Measurements from ENCODE around the gene SH3RF3.

Gene SH3RF3

GRCh38 chr2:109226622-109227021 lies 97.6 kb downstream of the SH3RF3 start:
- no peak overlapping the region for H3K4me3 ChIP-seq (ENCODE audit: low read length)
- no peak for DNase-seq (ENCODE audit: low read depth, low spot score)
- H3K27ac ChIP-seq (ENCODE audit: low read length), result no peak overlapping the region
- no peaks in the 10 kb centered on the region for H3K27me3 ChIP-seq (ENCODE audit: control insufficient read depth, insufficient read depth, low read length)
- WGBS (ENCODE audit: insufficient coverage, insufficient read length), result no CpG with 5 or more reads among the region's 6 CpGs
- H3K9me3 ChIP-seq (ENCODE audit: control insufficient read depth, insufficient read depth, low read length), result no peaks in the 10 kb centered on the region
- no peaks in the 10 kb centered on the region for H3K36me3 ChIP-seq (ENCODE audit: control insufficient read depth, insufficient read depth, low read length)
- peaks cover 2% of the 10 kb centered on the region for H3K4me1 ChIP-seq (ENCODE audit: control insufficient read depth, insufficient read depth, low read length)

DNA sequence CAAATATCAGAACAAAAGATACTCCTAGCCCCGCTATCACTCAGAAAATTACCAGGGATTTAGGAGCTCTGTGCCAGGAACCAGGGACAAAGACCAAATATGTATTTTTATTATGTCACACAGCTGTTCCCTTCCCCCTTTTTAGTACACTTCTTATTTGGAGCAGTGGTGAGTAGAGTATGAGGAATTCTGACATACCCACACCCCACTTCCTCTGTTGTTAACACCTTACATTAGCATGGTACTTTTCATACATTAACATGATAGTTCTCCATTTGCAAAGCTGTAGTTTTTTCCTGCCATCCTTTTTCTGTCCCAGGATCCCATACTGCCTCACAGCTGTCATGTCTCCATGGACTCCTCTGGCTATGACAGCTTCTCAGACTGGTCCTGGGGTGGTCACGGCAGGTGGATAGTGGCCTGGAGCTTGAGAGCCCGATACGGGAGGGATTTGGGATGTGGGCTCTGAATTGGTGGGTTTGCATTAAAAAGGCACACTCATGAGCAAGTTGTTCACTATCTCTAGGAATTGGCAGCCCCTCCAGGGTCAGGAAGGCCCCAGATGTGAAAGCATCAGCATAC lies 100.2 kb downstream of the SH3RF3 start:
- peaks cover 2% of the 10 kb centered on the region; the same call in 1 of the 2 replicates for H3K4me1 ChIP-seq (ENCODE audit: control insufficient read depth, insufficient read depth, low read length)
- no peak overlapping the region for H3K4me3 ChIP-seq (ENCODE audit: low read length)
- H3K27me3 ChIP-seq (ENCODE audit: control insufficient read depth, insufficient read depth, low read length), result no peaks in the 10 kb centered on the region
- no peak for DNase-seq (ENCODE audit: low read depth, low spot score)
- H3K9me3 ChIP-seq (ENCODE audit: control insufficient read depth, insufficient read depth, low read length), result no peaks in the 10 kb centered on the region
- H3K27ac ChIP-seq (ENCODE audit: low read length), result no peak overlapping the region
- H3K36me3 ChIP-seq (ENCODE audit: control insufficient read depth, insufficient read depth, low read length), result no peaks in the 10 kb centered on the region
- no CpG with 5 or more reads among the region's 4 CpGs for WGBS (ENCODE audit: insufficient coverage, insufficient read length)

DNA sequence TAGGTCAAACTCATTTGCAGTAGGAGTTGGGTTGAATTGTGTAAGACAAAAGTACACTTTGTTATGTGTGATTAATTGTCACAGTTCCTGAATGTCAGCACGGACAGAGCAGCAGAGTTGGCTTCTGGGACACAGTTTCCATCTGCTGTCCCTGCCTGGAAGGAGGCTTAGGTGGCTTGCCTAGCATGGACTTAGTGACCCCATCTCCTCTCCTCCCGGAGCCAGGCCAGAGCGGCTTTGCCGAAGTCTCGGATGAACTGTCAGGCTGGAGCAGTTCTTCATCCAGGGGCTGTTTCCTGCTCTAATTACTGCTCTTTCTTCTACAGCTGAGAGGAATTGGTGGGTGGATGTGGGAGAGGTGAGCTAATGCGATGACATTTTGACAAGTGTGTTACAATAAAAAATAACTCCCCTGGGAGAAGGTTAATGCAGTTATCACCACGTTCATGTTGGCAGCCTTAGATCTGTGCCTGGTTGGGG lies 102.0 kb downstream of the SH3RF3 start:
- Histone ChIP-seq H3K4me3 (ENCODE audit: low read length) (no peak overlapping the region), H3K27me3 (ENCODE audit: control insufficient read depth, insufficient read depth, low read length) (no peaks in the 10 kb centered on the region), H3K27ac (ENCODE audit: low read length) (no peak overlapping the region), H3K9me3 (ENCODE audit: control insufficient read depth, insufficient read depth, low read length) (no peaks in the 10 kb centered on the region), H3K4me1 (ENCODE audit: control insufficient read depth, insufficient read depth, low read length) (peaks cover 2% of the 10 kb centered on the region; the same call in 1 of the 2 replicates), H3K36me3 (ENCODE audit: control insufficient read depth, insufficient read depth, low read length) (no peaks in the 10 kb centered on the region)
- WGBS (ENCODE audit: insufficient coverage, insufficient read length), result no CpG with 5 or more reads among the region's 7 CpGs
- no peak for DNase-seq (ENCODE audit: low read depth, low spot score)

- no peak for DNase-seq (ENCODE audit: low read depth, low spot score)
- Histone ChIP-seq H3K4me3 (ENCODE audit: low read length) (no peak overlapping the region), H3K9me3 (ENCODE audit: control insufficient read depth, insufficient read depth, low read length) (no peaks in the 10 kb centered on the region), H3K36me3 (ENCODE audit: control insufficient read depth, insufficient read depth, low read length) (no peaks in the 10 kb centered on the region), H3K27me3 (ENCODE audit: control insufficient read depth, insufficient read depth, low read length) (no peaks in the 10 kb centered on the region), H3K27ac (ENCODE audit: low read length) (no peak overlapping the region), H3K4me1 (ENCODE audit: control insufficient read depth, insufficient read depth, low read length) (peaks cover 2% of the 10 kb centered on the region; the same call in 1 of the 2 replicates)
- no CpG with 5 or more reads among the region's 3 CpGs for whole genome bisulfite sequencing (ENCODE audit: insufficient coverage, insufficient read length)
These were observed 102.4 kb downstream of the SH3RF3 start for GRCh38 chr2:109231428-109231827.

DNA sequence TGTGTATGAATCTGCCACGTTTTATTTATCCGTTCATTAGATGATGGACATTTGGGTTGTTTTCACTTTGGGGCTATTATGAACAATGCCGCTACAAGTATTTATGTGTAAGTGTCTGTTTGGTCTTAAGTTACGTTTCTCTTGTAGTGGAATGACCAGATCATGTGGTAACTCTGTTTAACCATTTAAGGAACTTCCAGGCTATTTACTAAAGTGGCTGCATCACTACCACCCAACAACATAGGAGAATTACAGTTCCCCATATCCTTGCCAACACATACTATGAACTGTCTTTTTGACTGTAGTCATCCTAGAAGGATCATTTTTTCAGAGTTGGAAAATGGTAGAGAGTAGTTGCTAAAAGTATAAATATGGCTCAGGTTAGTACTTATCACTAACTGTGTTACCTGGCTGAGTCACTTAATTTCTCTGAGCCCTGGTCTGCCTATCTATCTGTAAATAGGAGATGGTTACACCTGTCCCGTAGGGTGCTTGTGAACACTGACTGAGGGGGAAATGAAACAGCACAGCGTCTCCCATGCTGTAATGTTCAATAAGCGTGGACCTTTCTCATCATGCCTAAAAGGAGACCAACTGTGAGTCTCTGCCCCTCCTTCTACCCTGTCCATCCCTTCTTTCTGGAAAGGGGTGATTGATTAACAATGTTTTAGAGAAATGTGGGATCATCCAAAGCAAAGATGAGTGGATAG lies 103.1 kb downstream of the SH3RF3 start:
- Histone ChIP-seq H3K27me3 (ENCODE audit: control insufficient read depth, insufficient read depth, low read length) (no peaks in the 10 kb centered on the region), H3K4me3 (ENCODE audit: low read length) (no peak overlapping the region), H3K4me1 (ENCODE audit: control insufficient read depth, insufficient read depth, low read length) (peaks cover 2% of the 10 kb centered on the region; the same call in 1 of the 2 replicates), H3K27ac (ENCODE audit: low read length) (no peak overlapping the region), H3K36me3 (ENCODE audit: control insufficient read depth, insufficient read depth, low read length) (no peaks in the 10 kb centered on the region), H3K9me3 (ENCODE audit: control insufficient read depth, insufficient read depth, low read length) (no peaks in the 10 kb centered on the region)
- DNase-seq (ENCODE audit: low read depth, low spot score), result no peak
- WGBS (ENCODE audit: insufficient coverage, insufficient read length), result no CpG with 5 or more reads among the region's 7 CpGs

DNA sequence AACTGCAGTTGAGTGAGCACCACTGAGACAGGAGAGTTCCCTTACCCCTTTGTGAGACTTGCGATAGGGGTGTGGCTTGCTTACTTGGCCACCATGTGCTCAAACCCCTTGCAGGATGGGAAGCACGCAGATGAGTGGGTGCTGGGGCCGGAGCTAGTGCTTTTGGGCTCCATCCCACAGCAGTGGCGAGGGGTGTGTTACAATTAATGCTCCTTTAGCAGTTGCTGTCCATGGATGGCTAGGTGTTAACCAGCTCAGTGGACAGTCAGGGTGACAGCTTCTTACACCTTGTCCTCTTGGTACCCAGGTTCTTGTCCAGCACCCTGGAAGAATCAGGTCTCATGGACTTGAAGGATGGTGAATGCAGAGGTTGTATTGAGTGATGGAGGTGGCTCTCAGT lies 103.9 kb downstream of the SH3RF3 start:
- no peaks in the 10 kb centered on the region for H3K9me3 ChIP-seq (ENCODE audit: control insufficient read depth, insufficient read depth, low read length)
- DNase-seq (ENCODE audit: low read depth, low spot score), result no peak
- H3K27ac ChIP-seq (ENCODE audit: low read length), result no peak overlapping the region
- WGBS (ENCODE audit: insufficient coverage, insufficient read length), result no CpG with 5 or more reads among the region's 4 CpGs
- peaks cover 2% of the 10 kb centered on the region; the same call in 1 of the 2 replicates for H3K4me1 ChIP-seq (ENCODE audit: control insufficient read depth, insufficient read depth, low read length)
- no peaks in the 10 kb centered on the region for H3K27me3 ChIP-seq (ENCODE audit: control insufficient read depth, insufficient read depth, low read length)
- no peak overlapping the region for H3K4me3 ChIP-seq (ENCODE audit: low read length)
- H3K36me3 ChIP-seq (ENCODE audit: control insufficient read depth, insufficient read depth, low read length), result no peaks in the 10 kb centered on the region

GRCh38 chr2:109233643-109234042 lies 104.6 kb downstream of the SH3RF3 start:
- Histone ChIP-seq H3K9me3 (ENCODE audit: control insufficient read depth, insufficient read depth, low read length) (no peaks in the 10 kb centered on the region), H3K27ac (ENCODE audit: low read length) (no peak overlapping the region), H3K36me3 (ENCODE audit: control insufficient read depth, insufficient read depth, low read length) (no peaks in the 10 kb centered on the region), H3K4me1 (ENCODE audit: control insufficient read depth, insufficient read depth, low read length) (peaks cover 2% of the 10 kb centered on the region; the same call in 1 of the 2 replicates), H3K4me3 (ENCODE audit: low read length) (no peak overlapping the region), H3K27me3 (ENCODE audit: control insufficient read depth, insufficient read depth, low read length) (no peaks in the 10 kb centered on the region)
- no CpG with 5 or more reads among the region's 4 CpGs for WGBS (ENCODE audit: insufficient coverage, insufficient read length)
- DNase-seq (ENCODE audit: low read depth, low spot score), result no peak

DNA sequence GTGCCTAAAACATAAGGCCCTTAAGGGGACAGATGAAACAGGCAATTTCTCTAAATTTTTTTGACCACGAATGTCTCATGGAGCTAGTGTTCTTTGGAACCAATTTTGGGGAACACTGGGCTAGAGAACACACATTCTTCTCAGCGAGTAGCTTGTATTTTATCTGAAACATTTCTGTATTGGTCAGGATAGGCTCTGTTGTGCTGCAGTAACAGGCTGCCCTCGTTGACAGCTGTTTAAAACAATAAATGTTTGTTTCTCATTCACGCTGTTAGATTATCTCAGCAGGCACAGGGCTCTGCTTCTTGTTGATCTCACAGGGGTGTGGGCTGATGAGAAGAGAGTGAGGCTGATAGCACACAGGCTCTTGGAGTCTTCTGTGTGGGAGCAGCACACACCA lies 105.3 kb downstream of the SH3RF3 start:
- Histone ChIP-seq H3K4me3 (ENCODE audit: low read length) (no peak overlapping the region), H3K36me3 (ENCODE audit: control insufficient read depth, insufficient read depth, low read length) (no peaks in the 10 kb centered on the region), H3K27me3 (ENCODE audit: control insufficient read depth, insufficient read depth, low read length) (no peaks in the 10 kb centered on the region), H3K27ac (ENCODE audit: low read length) (no peak overlapping the region), H3K4me1 (ENCODE audit: control insufficient read depth, insufficient read depth, low read length) (peaks cover under 1% of the 10 kb centered on the region; the same call in 1 of the 2 replicates), H3K9me3 (ENCODE audit: control insufficient read depth, insufficient read depth, low read length) (no peaks in the 10 kb centered on the region)
- DNase-seq (ENCODE audit: low read depth, low spot score), result no peak
- WGBS (ENCODE audit: insufficient coverage, insufficient read length), result no CpG with 5 or more reads among the region's 4 CpGs

DNA sequence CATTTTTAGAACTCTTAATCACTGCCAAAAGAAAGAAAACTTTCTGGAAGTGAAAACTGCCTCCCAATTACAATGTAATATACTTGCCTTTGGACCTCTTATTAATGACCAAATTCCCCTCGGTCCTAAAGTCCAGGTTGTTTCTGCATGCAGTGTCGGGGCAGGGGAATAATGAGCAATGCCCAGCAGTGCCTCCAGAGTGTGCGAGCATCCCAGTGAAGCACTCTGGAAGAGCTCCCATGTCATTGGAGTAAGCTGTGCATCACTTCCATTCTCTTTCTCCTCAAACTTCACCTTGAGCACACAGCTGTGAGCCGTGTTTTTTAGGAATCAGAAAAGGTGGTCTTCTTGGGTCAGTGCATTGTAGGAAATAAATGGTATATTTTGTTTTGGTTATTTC lies 107.1 kb downstream of the SH3RF3 start:
- Histone ChIP-seq H3K36me3 (ENCODE audit: control insufficient read depth, insufficient read depth, low read length) (no peaks in the 10 kb centered on the region), H3K27ac (ENCODE audit: low read length) (no peak overlapping the region), H3K4me1 (ENCODE audit: control insufficient read depth, insufficient read depth, low read length) (no peaks in the 10 kb centered on the region), H3K4me3 (ENCODE audit: low read length) (no peak overlapping the region), H3K27me3 (ENCODE audit: control insufficient read depth, insufficient read depth, low read length) (no peaks in the 10 kb centered on the region), H3K9me3 (ENCODE audit: control insufficient read depth, insufficient read depth, low read length) (no peaks in the 10 kb centered on the region)
- no peak for DNase-seq (ENCODE audit: low read depth, low spot score)
- WGBS (ENCODE audit: insufficient coverage, insufficient read length), result no CpG with 5 or more reads among the region's 4 CpGs

DNA sequence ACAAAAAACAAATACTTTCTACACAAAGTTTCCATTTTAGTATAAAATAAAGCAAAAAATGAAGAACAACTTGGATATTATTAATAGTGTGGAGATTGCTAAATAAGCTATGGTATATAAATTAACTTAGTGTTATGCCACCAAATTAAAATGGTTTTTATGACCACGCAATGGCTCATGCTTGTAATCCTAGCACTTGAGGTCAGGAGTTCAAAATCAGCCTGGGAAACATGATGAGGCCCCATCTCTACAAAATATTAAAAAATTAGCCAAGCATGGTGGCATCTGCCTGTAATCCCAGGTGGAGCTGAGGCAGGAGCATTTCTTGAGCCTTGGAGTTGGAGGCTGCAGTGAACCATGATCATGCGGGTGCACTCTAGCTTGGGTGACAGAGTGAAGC lies 108.8 kb downstream of the SH3RF3 start:
- Histone ChIP-seq H3K9me3 (ENCODE audit: control insufficient read depth, insufficient read depth, low read length) (no peaks in the 10 kb centered on the region), H3K36me3 (ENCODE audit: control insufficient read depth, insufficient read depth, low read length) (no peaks in the 10 kb centered on the region), H3K27me3 (ENCODE audit: control insufficient read depth, insufficient read depth, low read length) (no peaks in the 10 kb centered on the region), H3K27ac (ENCODE audit: low read length) (no peak overlapping the region), H3K4me1 (ENCODE audit: control insufficient read depth, insufficient read depth, low read length) (no peaks in the 10 kb centered on the region), H3K4me3 (ENCODE audit: low read length) (no peak overlapping the region)
- no peak for DNase-seq (ENCODE audit: low read depth, low spot score)
- no CpG with 5 or more reads among the region's 2 CpGs for WGBS (ENCODE audit: insufficient coverage, insufficient read length)

Measured in iPS DF 6.9 (cell line).